H9 (cell line): ENCODE data around the gene NPAS2. TPM values are rescaled to one million over a fixed set of nuclear protein-coding genes. Genes with fewer than 3 reads are reported as not detected.

Experiments
- DNase-seq: peaks from one replicate; pipeline ENCODE4 v3.0.0-alpha.2; 2017
- H2AFZ ChIP-seq: one replicate; pipeline ENCODE4 v1.6.1; 2013; ENCODE audit warnings: mild to moderate bottlenecking, low read length, control low read depth, moderate library complexity
- H2AK5ac ChIP-seq: 2 replicates; pipeline ENCODE4 v1.6.1; 2013; ENCODE audit warnings: low read length, control low read depth, mixed read lengths; ENCODE audit not compliant: insufficient read length
- H2BK120ac ChIP-seq: one replicate; pipeline ENCODE4 v1.6.1; 2013; ENCODE audit warnings: low read depth, mild to moderate bottlenecking, low read length, control low read depth, inconsistent platforms; ENCODE audit not compliant: poor library complexity, severe bottlenecking
- H2BK12ac ChIP-seq: 2 replicates; pipeline ENCODE4 v1.6.1; 2013; ENCODE audit warnings: low read length, control low read depth, mixed read lengths, low read depth; ENCODE audit not compliant: insufficient read length
- H2BK15ac ChIP-seq: 2 replicates; pipeline ENCODE4 v1.6.1; 2013; ENCODE audit warnings: low read depth, low read length, control low read depth
- H2BK20ac ChIP-seq: one replicate; pipeline ENCODE4 v1.6.1; 2013; ENCODE audit warnings: low read depth, mild to moderate bottlenecking, low read length, control low read depth, inconsistent platforms; ENCODE audit not compliant: poor library complexity, severe bottlenecking
- H2BK5ac ChIP-seq: 2 replicates; pipeline ENCODE4 v1.6.1; 2013; ENCODE audit warnings: low read length, control low read depth, mixed read lengths; ENCODE audit not compliant: insufficient read length
- H3K14ac ChIP-seq: 2 replicates; pipeline ENCODE4 v1.6.1; 2013; ENCODE audit warnings: low read length, control low read depth; ENCODE audit not compliant: insufficient read depth
- H3K18ac ChIP-seq: 2 replicates; pipeline ENCODE4 v1.6.1; 2013; ENCODE audit warnings: low read depth, mild to moderate bottlenecking, mixed read lengths, low read length, control low read depth; ENCODE audit not compliant: insufficient read length
- H3K23ac ChIP-seq: 2 replicates; pipeline ENCODE4 v1.6.1; 2013; ENCODE audit warnings: low read length, control low read depth, mixed read lengths, low read depth; ENCODE audit not compliant: insufficient read length
- H3K23me2 ChIP-seq: 2 replicates; pipeline ENCODE4 v1.6.1; 2013; ENCODE audit warnings: low read depth, mild to moderate bottlenecking, mixed read lengths, low read length, control low read depth; ENCODE audit not compliant: insufficient read length, poor library complexity, severe bottlenecking
- H3K27ac ChIP-seq: 2 replicates; pipeline ENCODE4 v1.5.1; 2013; ENCODE audit warnings: low read length, control low read depth, mixed read lengths, low read depth; ENCODE audit not compliant: insufficient read length
- H3K27me3 ChIP-seq: 2 replicates; pipeline ENCODE4 v1.6.1; 2013; ENCODE audit warnings: low read length, control low read depth, inconsistent platforms; ENCODE audit not compliant: insufficient read depth
- H3K4ac ChIP-seq: 2 replicates; pipeline ENCODE4 v1.6.1; 2013; ENCODE audit warnings: low read depth, mild to moderate bottlenecking, control low read depth, inconsistent platforms, low read length, moderate library complexity
- H3K4me1 ChIP-seq: 2 replicates; pipeline ENCODE4 v1.6.1; 2013; ENCODE audit warnings: low read length, control low read depth, inconsistent platforms; ENCODE audit not compliant: insufficient read depth
- H3K4me2 ChIP-seq: 2 replicates; pipeline ENCODE4 v1.6.1; 2013; ENCODE audit warnings: low read length, control low read depth, mixed read lengths; ENCODE audit not compliant: insufficient read length, insufficient read depth
- H3K56ac ChIP-seq: 2 replicates; pipeline ENCODE4 v1.6.1; 2013; ENCODE audit warnings: low read depth, mild to moderate bottlenecking, mixed read lengths, low read length, control low read depth; ENCODE audit not compliant: insufficient read length
- H3K79me1 ChIP-seq: 2 replicates; pipeline ENCODE4 v1.6.1; 2013; ENCODE audit warnings: low read depth, mild to moderate bottlenecking, moderate library complexity, low read length, control low read depth, inconsistent platforms; ENCODE audit not compliant: insufficient read depth, poor library complexity, severe bottlenecking
- H3K79me2 ChIP-seq: 2 replicates; pipeline ENCODE4 v1.6.1; 2013; ENCODE audit warnings: low read length, control low read depth, inconsistent platforms; ENCODE audit not compliant: insufficient read depth
- H3K9ac ChIP-seq: 2 replicates; pipeline ENCODE4 v1.6.1; 2013; ENCODE audit warnings: low read length, control low read depth, mixed read lengths; ENCODE audit not compliant: insufficient read length; ENCODE audit errors: extremely low read depth
- H3K9me3 ChIP-seq: one replicate; pipeline ENCODE4 v1.6.1; 2013; ENCODE audit warnings: low read depth, low read length, inconsistent platforms; ENCODE audit not compliant: control insufficient read depth
- H3T11ph ChIP-seq: one replicate; pipeline ENCODE4 v1.6.1; 2013; ENCODE audit warnings: mild to moderate bottlenecking, low read length, control low read depth, inconsistent platforms
- H4K20me1 ChIP-seq: one replicate; pipeline ENCODE4 v1.6.1; 2013; ENCODE audit not compliant: control insufficient read depth, insufficient read length, insufficient read depth
- H4K5ac ChIP-seq: 2 replicates; pipeline ENCODE4 v1.6.1; 2013; ENCODE audit warnings: low read depth, mild to moderate bottlenecking, mixed read lengths, low read length, control low read depth; ENCODE audit not compliant: insufficient read length
- H4K8ac ChIP-seq: replicated peaks from 2 replicates; pipeline ENCODE4 v1.6.1; 2013; ENCODE audit warnings: low read length, control low read depth, mixed read lengths, low read depth; ENCODE audit not compliant: insufficient read length
- H4K91ac ChIP-seq: 2 replicates; pipeline ENCODE4 v1.6.1; 2013; ENCODE audit warnings: low read depth, mild to moderate bottlenecking, moderate library complexity, mixed read lengths, low read length, control low read depth; ENCODE audit not compliant: insufficient read length
- H3K27ac Mint-ChIP-seq, 3 experiments: 2 replicates in 2 of 3; 3 replicates in 1 of 3; pipeline ENCODE4 v1.8.0; 2020 to 2021; ENCODE audit warnings: mixed read lengths in 3 of 3, mild to moderate bottlenecking in 1 of 3, moderate library complexity in 1 of 3
- H3K27me3 Mint-ChIP-seq: 2 replicates; pipeline ENCODE4 v1.8.0; 2021; ENCODE audit warnings: low read depth, mild to moderate bottlenecking, moderate library complexity, mixed read lengths
- H3K36me3 Mint-ChIP-seq, 3 experiments: 2 replicates in 2 of 3; 3 replicates in 1 of 3; pipeline ENCODE4 v1.8.0; 2020 to 2021; ENCODE audit warnings: low read depth in 3 of 3, mixed read lengths in 3 of 3; ENCODE audit not compliant: insufficient read depth in 1 of 3
- H3K4me1 Mint-ChIP-seq, 2 experiments: 2 replicates each; pipeline ENCODE4 v1.8.0; 2020; ENCODE audit warnings: mixed read lengths in 2 of 2
- H3K4me3 Mint-ChIP-seq, 2 experiments: 2 replicates in 1 of 2; 3 replicates in 1 of 2; pipeline ENCODE4 v1.8.0; 2020 to 2021; ENCODE audit warnings: mild to moderate bottlenecking in 2 of 2, mixed read lengths in 2 of 2, moderate library complexity in 1 of 2
- H3K9me3 Mint-ChIP-seq, 2 experiments: 2 replicates in 1 of 2; 3 replicates in 1 of 2; pipeline ENCODE4 v1.8.0; 2020; ENCODE audit warnings: mild to moderate bottlenecking in 2 of 2, mixed read lengths in 2 of 2, moderate library complexity in 1 of 2
- WGBS: extraction: QIAGEN DNeasy Blood & Tissue Kit; methylation state at CpG from one replicate; pipeline ENCODE4 v1.1.7; 2013; ENCODE audit warnings: missing lambda C conversion rate, low lambda C conversion rate, mixed read lengths; ENCODE audit not compliant: insufficient read length; ENCODE audit errors: extremely low coverage; 5-methylcytosine and 5-hydroxymethylcytosine counted together
- total RNA-seq: library from RNA; stranded (reverse); gene quantifications from 2 replicates; pipeline ENCODE4 v1.2.1, GENCODE V29; 2021
- TF ChIP-seq, protein P1 (sequence below): fragments of 200-600 bp; sonication (generic); conservative IDR thresholded peaks from 3 replicates; pipeline ENCODE4 v1.8.0; 2021; ENCODE audit warnings: antibody characterized with exemption, mild to moderate bottlenecking

The NPAS2 gene
- total RNA-seq, 1 experiment from 2014 or later, result 1.3 TPM

DNA sequence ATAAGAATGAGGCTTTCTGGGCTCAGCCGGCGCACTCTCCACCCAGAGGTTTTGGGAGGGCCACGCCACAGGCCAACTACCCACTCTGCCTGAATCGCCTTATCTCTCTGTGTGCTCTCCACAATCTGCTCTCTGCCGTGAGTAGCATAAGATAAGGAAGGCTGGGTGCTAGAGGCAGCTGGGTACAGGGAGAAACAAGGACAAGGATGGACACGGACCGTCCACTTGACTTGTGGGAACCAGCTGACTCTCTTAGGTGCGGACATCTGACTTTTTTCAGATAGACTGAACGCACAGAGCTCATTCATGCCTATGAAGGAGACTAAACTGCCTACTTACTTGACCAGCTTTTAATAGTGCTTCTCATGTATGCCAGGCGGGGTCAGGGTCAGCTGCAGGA, 14.3 kb downstream of the NPAS2 start:
- Histone ChIP-seq H3K18ac (no peak overlapping the region), H2AK5ac (no peak overlapping the region), H2BK12ac (no peak overlapping the region), H3K56ac (no peak overlapping the region), H3K79me1 (no peaks in the 10 kb centered on the region), H2BK20ac (no peak overlapping the region), H2BK120ac (no peak overlapping the region), H3K4ac (no peak overlapping the region), H4K20me1 (no peaks in the 10 kb centered on the region), H3T11ph (no peak overlapping the region), H3K9me3 (no peaks in the 10 kb centered on the region), H3K27me3 (no peaks in the 10 kb centered on the region), H3K27ac (no peak overlapping the region), H2BK15ac (no peak overlapping the region), H4K5ac (no peak overlapping the region), H4K91ac (no peak overlapping the region), H2BK5ac (no peak overlapping the region), H3K4me1 (no peaks in the 10 kb centered on the region), H3K14ac (no peak overlapping the region), H4K8ac (no peak overlapping the region), H3K9ac (no peak overlapping the region), H2AFZ (no peak overlapping the region), H3K23me2 (no peaks in the 10 kb centered on the region), H3K4me2 (no peak overlapping the region), H3K79me2 (no peaks in the 10 kb centered on the region), H3K23ac (no peak overlapping the region)
- H3K4me1 Mint-ChIP-seq, result no peaks in the 10 kb centered on the region
- no peak for DNase-seq
- TF ChIP-seq, protein P1, sequence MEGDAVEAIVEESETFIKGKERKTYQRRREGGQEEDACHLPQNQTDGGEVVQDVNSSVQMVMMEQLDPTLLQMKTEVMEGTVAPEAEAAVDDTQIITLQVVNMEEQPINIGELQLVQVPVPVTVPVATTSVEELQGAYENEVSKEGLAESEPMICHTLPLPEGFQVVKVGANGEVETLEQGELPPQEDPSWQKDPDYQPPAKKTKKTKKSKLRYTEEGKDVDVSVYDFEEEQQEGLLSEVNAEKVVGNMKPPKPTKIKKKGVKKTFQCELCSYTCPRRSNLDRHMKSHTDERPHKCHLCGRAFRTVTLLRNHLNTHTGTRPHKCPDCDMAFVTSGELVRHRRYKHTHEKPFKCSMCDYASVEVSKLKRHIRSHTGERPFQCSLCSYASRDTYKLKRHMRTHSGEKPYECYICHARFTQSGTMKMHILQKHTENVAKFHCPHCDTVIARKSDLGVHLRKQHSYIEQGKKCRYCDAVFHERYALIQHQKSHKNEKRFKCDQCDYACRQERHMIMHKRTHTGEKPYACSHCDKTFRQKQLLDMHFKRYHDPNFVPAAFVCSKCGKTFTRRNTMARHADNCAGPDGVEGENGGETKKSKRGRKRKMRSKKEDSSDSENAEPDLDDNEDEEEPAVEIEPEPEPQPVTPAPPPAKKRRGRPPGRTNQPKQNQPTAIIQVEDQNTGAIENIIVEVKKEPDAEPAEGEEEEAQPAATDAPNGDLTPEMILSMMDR, result no peak
- peaks cover 4% of the 10 kb centered on the region; the same call in 1 of the 2 replicates for H3K27me3 Mint-ChIP-seq
- WGBS, result no CpG with 5 or more reads among the region's 10 CpGs
- H3K9me3 Mint-ChIP-seq, result no peaks in the 10 kb centered on the region
- H3K27ac Mint-ChIP-seq, result no peak overlapping the region
- H3K36me3 Mint-ChIP-seq, result no peaks in the 10 kb centered on the region; a peak in 1 of 7 replicates
- no peak overlapping the region for H3K4me3 Mint-ChIP-seq
